GM10266 (cell line): ENCODE measurements around the gene BCL2L11.

ENCODE experiments used
- DNase-seq: peaks from one replicate; pipeline ENCODE4 v3.0.0; 2012; ENCODE audit errors: extremely low spot score
- CTCF ChIP-seq: IDR thresholded peaks from 2 replicates; pipeline ENCODE4 v1.5.1; 2012; ENCODE audit warnings: mild to moderate bottlenecking, low read depth; ENCODE audit not compliant: control insufficient read depth, insufficient read depth; ENCODE audit errors: missing control alignments

Gene BCL2L11

GRCh38 chr2:111123751-111124150 is 3.0 kb downstream of the BCL2L11 start:
- DNase-seq = no peak
- no peak for TF ChIP-seq CTCF

GRCh38 chr2:111126581-111126980 is 5.9 kb downstream of the BCL2L11 start:
- TF ChIP-seq CTCF = no peak
- DNase-seq = no peak

- no peak for DNase-seq
- TF ChIP-seq CTCF = no peak
These were observed 6.6 kb downstream of the BCL2L11 start for GRCh38 chr2:111127351-111127750.

GRCh38 chr2:111128096-111128495 is 7.4 kb downstream of the BCL2L11 start:
- no peak for DNase-seq
- TF ChIP-seq CTCF = no peak

GRCh38 chr2:111133603-111134002 is 12.9 kb downstream of the BCL2L11 start:
- no peak for DNase-seq
- TF ChIP-seq CTCF = no peak

- no peak for DNase-seq
These were observed 13.3 kb downstream of the BCL2L11 start for GRCh38 chr2:111134055-111134454.

DNA sequence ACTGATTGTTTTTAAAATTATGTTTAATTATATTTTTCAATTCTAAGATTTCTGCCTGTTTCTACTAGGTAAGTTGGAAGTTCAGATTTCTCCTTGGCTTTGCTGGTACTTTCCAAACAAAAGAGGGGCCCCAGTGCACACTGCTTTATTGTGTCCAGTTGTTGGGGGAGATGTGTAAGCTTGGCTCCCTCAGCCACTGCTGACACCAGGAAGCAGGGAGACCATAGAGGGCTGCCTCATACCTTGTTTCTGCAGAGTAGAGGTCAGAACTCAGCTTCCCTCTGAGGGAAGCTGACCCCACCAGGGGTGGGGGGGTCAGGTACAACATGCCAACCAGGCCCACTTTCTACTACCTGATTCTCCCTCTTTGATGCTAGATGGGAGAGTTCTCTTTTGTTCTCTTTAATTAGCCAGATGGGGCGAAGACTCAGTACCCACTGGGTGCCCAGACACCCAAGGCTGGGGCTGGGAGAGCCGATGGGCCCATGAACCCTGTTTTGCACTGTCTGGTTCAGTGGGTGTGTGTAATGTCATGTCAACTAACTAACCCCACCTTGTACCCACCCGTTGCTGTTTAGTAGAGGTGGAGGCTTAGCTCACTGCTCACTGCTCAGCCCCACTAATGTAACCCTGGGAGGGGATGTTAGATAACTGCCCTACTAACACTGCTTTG is 14.7 kb downstream of the BCL2L11 start:
- no peak for DNase-seq
- TF ChIP-seq CTCF = no peak

More at GRCh38 chr2:111134055-111134454, 13.3 kb downstream of the BCL2L11 start:
- no peak for TF ChIP-seq CTCF
